Measurements from ENCODE around the gene PHRF1. TPM values are rescaled to one million over a fixed set of nuclear protein-coding genes. Genes with fewer than 3 reads are reported as not detected.

The PHRF1 gene
- total RNA-seq, 1 experiment from 2014 or later, result 31.8 TPM

- POLR2A ChIA-PET, result interaction anchor here (0.7 to 1.3 kb wide), 4 partner anchors 9 to 152 kb away, joined by 3 to 4 read pairs (median 3); no protein-coding TSS in a partner anchor
These were observed 31.1 kb upstream of the PHRF1 start for GRCh38 chr11:545171-545570.

GRCh38 chr11:548700-549603 is 27.3 kb upstream of the PHRF1 start:
- H3K27ac Mint-ChIP-seq (ENCODE audit: low read depth, unreplicated experiment), result no peak overlapping the region
- ChIA-PET CTCF (no interaction called here), POLR2A (interaction anchor here (1.0 kb wide), 1 partner anchor 13 kb away, joined by 5 read pairs; the partner anchor contains the start of gene HRAS)
- no peaks in the 10 kb centered on the region for H3K27me3 Mint-ChIP-seq (ENCODE audit: insufficient read depth, unreplicated experiment)
- no peaks in the 10 kb centered on the region for H3K36me3 Mint-ChIP-seq (ENCODE audit: insufficient read depth, unreplicated experiment)
- intact Hi-C loops (cut with micrococcal nuclease), result no loop called here
- no TSS peak for BruUV-seq (replicated peaks)
- H3K4me1 Mint-ChIP-seq (ENCODE audit: insufficient read depth, unreplicated experiment), result no peaks in the 10 kb centered on the region
- H3K4me3 Mint-ChIP-seq (ENCODE audit: unreplicated experiment), result no peak overlapping the region
- TF ChIP-seq CTCF (IDR thresholded peaks at IDR 0.05; ENCODE audit: unreplicated experiment), result no peak
- no peak for DNase-seq (ENCODE audit: unreplicated experiment)
- H3K9me3 Mint-ChIP-seq (ENCODE audit: unreplicated experiment), result no peaks in the 10 kb centered on the region

More at GRCh38 chr11:545171-545570, 31.1 kb upstream of the PHRF1 start:
- BruUV-seq (replicated peaks), result no TSS peak
- intact Hi-C loops (cut with micrococcal nuclease), result no loop called here
- DNase-seq (ENCODE audit: unreplicated experiment), result no peak
- TF ChIP-seq CTCF (IDR thresholded peaks at IDR 0.05; ENCODE audit: unreplicated experiment), result no peak
- CTCF ChIA-PET, result interaction anchor here (0.7 to 1.4 kb wide), 3 partner anchors 9 to 26 kb away, joined by 3 to 6 read pairs (median 4); partner anchors contain the start of gene HRAS
- H3K4me3 Mint-ChIP-seq (ENCODE audit: unreplicated experiment), result no peak overlapping the region
- no peaks in the 10 kb centered on the region for H3K4me1 Mint-ChIP-seq (ENCODE audit: insufficient read depth, unreplicated experiment)
- no peak overlapping the region for H3K27ac Mint-ChIP-seq (ENCODE audit: low read depth, unreplicated experiment)
- no peaks in the 10 kb centered on the region for H3K27me3 Mint-ChIP-seq (ENCODE audit: insufficient read depth, unreplicated experiment)
- peaks cover 5% of the 10 kb centered on the region for H3K36me3 Mint-ChIP-seq (ENCODE audit: insufficient read depth, unreplicated experiment)
- H3K9me3 Mint-ChIP-seq (ENCODE audit: unreplicated experiment), result no peaks in the 10 kb centered on the region

GRCh38 chr11:550021-550745 is 26.1 kb upstream of the PHRF1 start:
- no peaks in the 10 kb centered on the region for H3K36me3 Mint-ChIP-seq (ENCODE audit: insufficient read depth, unreplicated experiment)
- no peak for DNase-seq (ENCODE audit: unreplicated experiment)
- no peaks in the 10 kb centered on the region for H3K9me3 Mint-ChIP-seq (ENCODE audit: unreplicated experiment)
- no peak overlapping the region for H3K4me3 Mint-ChIP-seq (ENCODE audit: unreplicated experiment)
- ChIA-PET POLR2A (no interaction called here), CTCF (interaction anchor here (0.6 to 0.7 kb wide), 2 partner anchors 28 to 31 kb away, joined by 3 read pairs; no protein-coding TSS in a partner anchor)
- TF ChIP-seq CTCF (IDR thresholded peaks at IDR 0.05; ENCODE audit: unreplicated experiment), result no peak
- H3K4me1 Mint-ChIP-seq (ENCODE audit: insufficient read depth, unreplicated experiment), result no peaks in the 10 kb centered on the region
- H3K27ac Mint-ChIP-seq (ENCODE audit: low read depth, unreplicated experiment), result no peak overlapping the region
- BruUV-seq (replicated peaks), result no TSS peak
- intact Hi-C loops (cut with micrococcal nuclease), result no loop called here
- no peaks in the 10 kb centered on the region for H3K27me3 Mint-ChIP-seq (ENCODE audit: insufficient read depth, unreplicated experiment)

- Mint-ChIP-seq H3K9me3 (ENCODE audit: unreplicated experiment) (no peaks in the 10 kb centered on the region), H3K27ac (ENCODE audit: low read depth, unreplicated experiment) (no peak overlapping the region), H3K4me3 (ENCODE audit: unreplicated experiment) (no peak overlapping the region), H3K4me1 (ENCODE audit: insufficient read depth, unreplicated experiment) (no peaks in the 10 kb centered on the region), H3K27me3 (ENCODE audit: insufficient read depth, unreplicated experiment) (no peaks in the 10 kb centered on the region), H3K36me3 (ENCODE audit: insufficient read depth, unreplicated experiment) (no peaks in the 10 kb centered on the region)
- TF ChIP-seq CTCF (IDR thresholded peaks at IDR 0.05; ENCODE audit: unreplicated experiment), result no peak
- POLR2A ChIA-PET, result no interaction called here
- CTCF ChIA-PET, result interaction anchor here (0.6 to 0.7 kb wide), 2 partner anchors 28 to 32 kb away, joined by 3 read pairs; no protein-coding TSS in a partner anchor
- no TSS peak for BruUV-seq (replicated peaks)
- intact Hi-C loops (cut with micrococcal nuclease), result no loop called here
- no peak for DNase-seq (ENCODE audit: unreplicated experiment)
These were observed 25.6 kb upstream of the PHRF1 start for GRCh38 chr11:550746-551085.
